ENCODE results near the gene GSTM2. TPM values are rescaled to one million over a fixed set of nuclear protein-coding genes. Genes with fewer than 3 reads are reported as not detected.
A peak's percentile ranks its signal among the peaks of the same experiment; 100 is the strongest.
"Not testable (repeated sequence)": the region's sequence is repeated elsewhere in the genome, so short reads cannot be mapped to it uniquely, and the experiment has no call there.

Gene GSTM2
- total RNA-seq, 2 donors from 2014 or later = 22.5 to 37.8 TPM

- intact Hi-C loops (cut with DNase I, micrococcal nuclease); DNase-seq; ATAC-seq: not testable (repeated sequence)
These were observed 7.2 kb upstream of the GSTM2 start for GRCh38 chr1:109660691-109661026.

GRCh38 chr1:109661391-109661790 is 6.5 kb upstream of the GSTM2 start:
- ATAC-seq (no peak), DNase-seq (no peak)
- intact Hi-C loops (cut with DNase I, micrococcal nuclease) = no loop called here

GRCh38 chr1:109664671-109665070 is 3.2 kb upstream of the GSTM2 start:
- no peak for DNase-seq
- intact Hi-C loops (cut with DNase I, micrococcal nuclease) = no loop called here
- ATAC-seq = no peak

GRCh38 chr1:109668123-109668775 is 392 bp downstream of the GSTM2 start:
- no peak for DNase-seq
- peak; percentile 25 for ATAC-seq
- intact Hi-C loops (cut with DNase I, micrococcal nuclease) = no loop called here

- ATAC-seq (no peak), DNase-seq (no peak)
- intact Hi-C loops (cut with DNase I, micrococcal nuclease) = no loop called here
These were observed 1.5 kb downstream of the GSTM2 start for GRCh38 chr1:109669246-109669948.

- intact Hi-C loops (cut with DNase I, micrococcal nuclease); DNase-seq; ATAC-seq: not testable (repeated sequence)
These were observed 2.1 kb downstream of the GSTM2 start for GRCh38 chr1:109669949-109670302.

GRCh38 chr1:109671067-109671466 is 3.2 kb downstream of the GSTM2 start:
- DNase-seq = no peak
- ATAC-seq = no peak
- intact Hi-C loops (cut with DNase I, micrococcal nuclease) = no loop called here

- intact Hi-C loops (cut with DNase I, micrococcal nuclease); ATAC-seq; DNase-seq: not testable (repeated sequence)
These were observed 6.0 kb downstream of the GSTM2 start for GRCh38 chr1:109673861-109674260.

GRCh38 chr1:109676683-109677381 is 9.0 kb downstream of the GSTM2 start:
- not testable (repeated sequence) for DNase-seq

GRCh38 chr1:109677459-109677858 is 9.6 kb downstream of the GSTM2 start:
- intact Hi-C loops (cut with DNase I, micrococcal nuclease) = no loop called here
- DNase-seq (no peak), ATAC-seq (no peak)

More at GRCh38 chr1:109676683-109677381, 9.0 kb downstream of the GSTM2 start:
- ATAC-seq; intact Hi-C loops (cut with DNase I, micrococcal nuclease): not testable (repeated sequence)

GRCh38 chr1:109678637-109679036 is 10.8 kb downstream of the GSTM2 start:
- DNase-seq; ATAC-seq; intact Hi-C loops (cut with DNase I, micrococcal nuclease): not testable (repeated sequence)

GRCh38 chr1:109684777-109685176 is 16.9 kb downstream of the GSTM2 start:
- intact Hi-C loops (cut with DNase I, micrococcal nuclease); DNase-seq; ATAC-seq: not testable (repeated sequence)

- DNase-seq; ATAC-seq; intact Hi-C loops (cut with DNase I, micrococcal nuclease): not testable (repeated sequence)
These were observed 17.5 kb downstream of the GSTM2 start for GRCh38 chr1:109685399-109685798.

GRCh38 chr1:109685890-109686289 is 18.0 kb downstream of the GSTM2 start:
- ATAC-seq; intact Hi-C loops (cut with DNase I, micrococcal nuclease); DNase-seq: not testable (repeated sequence)

GRCh38 chr1:109687109-109687508 is 19.3 kb downstream of the GSTM2 start:
- ATAC-seq; DNase-seq; intact Hi-C loops (cut with DNase I, micrococcal nuclease): not testable (repeated sequence)

- no peak for ATAC-seq
- intact Hi-C loops (cut with DNase I, micrococcal nuclease) = no loop called here
- DNase-seq = no peak
These were observed 20.0 kb downstream of the GSTM2 start, which contains the start of gene GSTM1 for GRCh38 chr1:109687641-109688499. Gene GSTM1, plus strand, starts transcription at chr1:109687817. Its CDS starts 57 bp downstream, at chr1:109687874.

GRCh38 chr1:109689844-109690405 is 22.1 kb downstream of the GSTM2 start:
- intact Hi-C loops (cut with DNase I, micrococcal nuclease) = no loop called here
- ATAC-seq (no peak), DNase-seq (no peak)

- DNase-seq (no peak), ATAC-seq (no peak)
- intact Hi-C loops (cut with DNase I, micrococcal nuclease) = no loop called here
These were observed 23.9 kb downstream of the GSTM2 start for GRCh38 chr1:109691759-109692158.
